ENCODE measurements around the gene GAS2L2.
"Not testable (repeated sequence)": the region's sequence is repeated elsewhere in the genome, so short reads cannot be mapped to it uniquely, and the experiment has no call there.

GAS2L2 gene

GRCh38 chr17:35726127-35726952, 26.7 kb downstream of the GAS2L2 start:
- no peak for DNase-seq

- no peak for DNase-seq
Measured at GRCh38 chr17:35725802-35726126, 27.3 kb downstream of the GAS2L2 start.

- DNase-seq = no peak
Measured at GRCh38 chr17:35725058-35725457, 28.0 kb downstream of the GAS2L2 start.

- DNase-seq = no peak
Measured at GRCh38 chr17:35723735-35724134, 29.3 kb downstream of the GAS2L2 start.

- no peak for DNase-seq
Measured at GRCh38 chr17:35717475-35717874, 35.6 kb downstream of the GAS2L2 start.

GRCh38 chr17:35716897-35717465, 36.1 kb downstream of the GAS2L2 start:
- no peak for DNase-seq

GRCh38 chr17:35716173-35716572, 36.9 kb downstream of the GAS2L2 start:
- DNase-seq = no peak

GRCh38 chr17:35715416-35715815, 37.6 kb downstream of the GAS2L2 start:
- no peak for DNase-seq

- no peak for DNase-seq
Measured at GRCh38 chr17:35714988-35715387, 38.1 kb downstream of the GAS2L2 start.

- DNase-seq = no peak
Measured at GRCh38 chr17:35713069-35713728, 39.8 kb downstream of the GAS2L2 start.

- DNase-seq = no peak
Measured at GRCh38 chr17:35710950-35711349, 42.1 kb downstream of the GAS2L2 start.

GRCh38 chr17:35709874-35710273, 43.2 kb downstream of the GAS2L2 start:
- DNase-seq = no peak

- DNase-seq = no peak
Measured at GRCh38 chr17:35708951-35709350, 44.1 kb downstream of the GAS2L2 start.

GRCh38 chr17:35708149-35708548, 44.9 kb downstream of the GAS2L2 start:
- DNase-seq = no peak

- DNase-seq = no peak
Measured at GRCh38 chr17:35705705-35706104, 47.3 kb downstream of the GAS2L2 start.

GRCh38 chr17:35705230-35705629, 47.8 kb downstream of the GAS2L2 start:
- DNase-seq = no peak

GRCh38 chr17:35703308-35703707, 49.7 kb downstream of the GAS2L2 start:
- DNase-seq = not testable (repeated sequence)

GRCh38 chr17:35701491-35701890, 51.5 kb downstream of the GAS2L2 start:
- no peak for DNase-seq

- DNase-seq = no peak
Measured at GRCh38 chr17:35700150-35700549, 52.9 kb downstream of the GAS2L2 start.

- DNase-seq = no peak
Measured at GRCh38 chr17:35698800-35699199, 54.2 kb downstream of the GAS2L2 start.

GRCh38 chr17:35695613-35696012, 57.4 kb downstream of the GAS2L2 start:
- no peak for DNase-seq

- no peak for DNase-seq
Measured at GRCh38 chr17:35694906-35695305, 58.1 kb downstream of the GAS2L2 start.

Measured in OCI-M1 (cell line).